ENCODE results near the gene TAS1R3.
"Not testable (repeated sequence)": the region's sequence is repeated elsewhere in the genome, so short reads cannot be mapped to it uniquely, and the experiment has no call there.

The TAS1R3 gene

GRCh38 chr1:1366699-1367066 is 35.6 kb downstream of the TAS1R3 start:
- no peak overlapping the region for H3K14ac ChIP-seq (ENCODE audit: low read length in 2 of 2)
- no peak overlapping the region for H3K18ac ChIP-seq (ENCODE audit: low read depth in 1 of 2, low read length in 2 of 2)
- peak; percentile 11 for DNase-seq
- H2BK120ac ChIP-seq (ENCODE audit: low read depth, low read length): no peak overlapping the region
- H3K9ac ChIP-seq (ENCODE audit: low read length): no peak overlapping the region
- no peak overlapping the region for H3K23ac ChIP-seq (ENCODE audit: low read length in 2 of 2)
- peaks cover 3% of the 10 kb centered on the region for H3K79me1 ChIP-seq (replicated peaks; ENCODE audit: low read length, poor library complexity, severe bottlenecking)
- H4K8ac ChIP-seq (ENCODE audit: low read length): no peak overlapping the region
- H3K4ac ChIP-seq (ENCODE audit: low read depth in 1 of 2, low read length in 2 of 2): no peak overlapping the region
- H2AFZ ChIP-seq (ENCODE audit: low read depth, low read length): no peak overlapping the region
- H2BK12ac ChIP-seq (ENCODE audit: low read length in 2 of 2): no peak overlapping the region
- peaks cover 0 to 12% of the 10 kb centered on the region in 2 experiments for H3K36me3 ChIP-seq (ENCODE audit: control insufficient read depth in 1 of 2, insufficient read depth in 2 of 2, low read depth in 1 of 2, low read length in 2 of 2)
- H3K4me1 ChIP-seq (ENCODE audit: control insufficient read depth, insufficient read depth, low read depth, low read length): peaks cover 13% of the 10 kb centered on the region
- no peak overlapping the region for H2BK5ac ChIP-seq (ENCODE audit: low read depth, low read length, poor library complexity, severe bottlenecking)
- no peak overlapping the region for H2BK15ac ChIP-seq (ENCODE audit: low read depth, poor library complexity, severe bottlenecking)
- H4K91ac ChIP-seq (ENCODE audit: low read length): no peak overlapping the region
- no peaks in the 10 kb centered on the region for H3K27me3 ChIP-seq (ENCODE audit: control insufficient read depth in 1 of 2, insufficient read depth in 1 of 2, low read length in 2 of 2)
- H3K9me3 ChIP-seq (ENCODE audit: control insufficient read depth, low read length): no peaks in the 10 kb centered on the region
- H2AK5ac ChIP-seq (ENCODE audit: low read length, severe bottlenecking): no peak overlapping the region
- no peak overlapping the region for H3K27ac ChIP-seq (ENCODE audit: low read length, poor library complexity, severe bottlenecking)
- WGBS: 98% methylated on average over 3 of the region's 3 CpGs
- no peak overlapping the region for H3K4me2 ChIP-seq (ENCODE audit: low read length, poor library complexity, severe bottlenecking)
- H3K4me3 ChIP-seq (ENCODE audit: insufficient read depth in 1 of 2, low read depth in 1 of 2, low read length in 2 of 2): no peak overlapping the region

- H2BK120ac ChIP-seq (ENCODE audit: low read depth, low read length): no peak overlapping the region
- H3K14ac ChIP-seq (ENCODE audit: low read length in 2 of 2): no peak overlapping the region
- peaks cover 3% of the 10 kb centered on the region for H3K79me1 ChIP-seq (replicated peaks; ENCODE audit: low read length, poor library complexity, severe bottlenecking)
- no peak overlapping the region for H2AFZ ChIP-seq (ENCODE audit: low read depth, low read length)
- H3K27ac ChIP-seq (ENCODE audit: low read length, poor library complexity, severe bottlenecking): no peak overlapping the region
- H3K4me2 ChIP-seq (ENCODE audit: low read length, poor library complexity, severe bottlenecking): no peak overlapping the region
- no peak overlapping the region for H2BK15ac ChIP-seq (ENCODE audit: low read depth, poor library complexity, severe bottlenecking)
- no peak overlapping the region for H3K18ac ChIP-seq (ENCODE audit: low read depth in 1 of 2, low read length in 2 of 2)
- 97% methylated on average over 5 of the region's 5 CpGs for WGBS
- peak; percentile 32 for DNase-seq
- H3K9ac ChIP-seq (ENCODE audit: low read length): no peak overlapping the region
- no peak overlapping the region for H2BK5ac ChIP-seq (ENCODE audit: low read depth, low read length, poor library complexity, severe bottlenecking)
- no peak overlapping the region for H2AK5ac ChIP-seq (ENCODE audit: low read length, severe bottlenecking)
- H3K4me3 ChIP-seq (ENCODE audit: insufficient read depth in 1 of 2, low read depth in 1 of 2, low read length in 2 of 2): no peak overlapping the region
- H4K8ac ChIP-seq (ENCODE audit: low read length): no peak overlapping the region
- H3K9me3 ChIP-seq (ENCODE audit: control insufficient read depth, low read length): no peaks in the 10 kb centered on the region
- peaks cover 0 to 16% of the 10 kb centered on the region in 2 experiments for H3K36me3 ChIP-seq (ENCODE audit: control insufficient read depth in 1 of 2, insufficient read depth in 2 of 2, low read depth in 1 of 2, low read length in 2 of 2)
- no peaks in the 10 kb centered on the region for H3K27me3 ChIP-seq (ENCODE audit: control insufficient read depth in 1 of 2, insufficient read depth in 1 of 2, low read length in 2 of 2)
- H3K4me1 ChIP-seq (ENCODE audit: control insufficient read depth, insufficient read depth, low read depth, low read length): peaks cover 14% of the 10 kb centered on the region
- H2BK12ac ChIP-seq (ENCODE audit: low read length in 2 of 2): no peak overlapping the region
- no peak overlapping the region for H3K23ac ChIP-seq (ENCODE audit: low read length in 2 of 2)
- H3K4ac ChIP-seq (ENCODE audit: low read depth in 1 of 2, low read length in 2 of 2): no peak overlapping the region
- H4K91ac ChIP-seq (ENCODE audit: low read length): no peak overlapping the region
Observed at GRCh38 chr1:1367315-1367714, 36.2 kb downstream of the TAS1R3 start.

- not testable (repeated sequence) for H4K8ac ChIP-seq (ENCODE audit: low read length); H3K9me3 ChIP-seq (ENCODE audit: control insufficient read depth, low read length); H3K4ac ChIP-seq (ENCODE audit: low read depth in 1 of 2, low read length in 2 of 2)
Observed at GRCh38 chr1:1370094-1370493, 39.0 kb downstream of the TAS1R3 start.

GRCh38 chr1:1370771-1371300 is 39.8 kb downstream of the TAS1R3 start:
- Histone ChIP-seq H2BK120ac (ENCODE audit: low read depth, low read length) (no peak overlapping the region), H2BK5ac (ENCODE audit: low read depth, low read length, poor library complexity, severe bottlenecking) (no peak overlapping the region), H3K4me3 (ENCODE audit: insufficient read depth in 1 of 2, low read depth in 1 of 2, low read length in 2 of 2) (no peak overlapping the region), H3K79me1 (replicated peaks; ENCODE audit: low read length, poor library complexity, severe bottlenecking) (peaks cover 10% of the 10 kb centered on the region), H3K27ac (ENCODE audit: low read length, poor library complexity, severe bottlenecking) (no peak overlapping the region), H2BK15ac (ENCODE audit: low read depth, poor library complexity, severe bottlenecking) (no peak overlapping the region), H3K18ac (ENCODE audit: low read depth in 1 of 2, low read length in 2 of 2) (no peak overlapping the region), H4K91ac (ENCODE audit: low read length) (no peak overlapping the region), H2BK12ac (ENCODE audit: low read length in 2 of 2) (peak overlapping the region in 1 of 2 experiments; percentile 8), H3K4me2 (ENCODE audit: low read length, poor library complexity, severe bottlenecking) (no peak overlapping the region), H3K4me1 (ENCODE audit: control insufficient read depth, insufficient read depth, low read depth, low read length) (peaks cover 30% of the 10 kb centered on the region), H3K9ac (ENCODE audit: low read length) (peak overlapping the region; percentile 38), H3K4ac (ENCODE audit: low read depth in 1 of 2, low read length in 2 of 2) (no peak overlapping the region), H2AK5ac (ENCODE audit: low read length, severe bottlenecking) (no peak overlapping the region), H3K9me3 (ENCODE audit: control insufficient read depth, low read length) (no peaks in the 10 kb centered on the region), H4K8ac (ENCODE audit: low read length) (no peak overlapping the region), H2AFZ (ENCODE audit: low read depth, low read length) (no peak overlapping the region), H3K23ac (ENCODE audit: low read length in 2 of 2) (no peak overlapping the region), H3K27me3 (ENCODE audit: control insufficient read depth in 1 of 2, insufficient read depth in 1 of 2, low read length in 2 of 2) (no peaks in the 10 kb centered on the region), H3K36me3 (ENCODE audit: control insufficient read depth in 1 of 2, insufficient read depth in 2 of 2, low read depth in 1 of 2, low read length in 2 of 2) (peaks cover 11 to 35% of the 10 kb centered on the region in 2 experiments), H3K14ac (ENCODE audit: low read length in 2 of 2) (no peak overlapping the region)
- no peak for DNase-seq
- WGBS: 93% methylated on average over 14 of the region's 16 CpGs

More at GRCh38 chr1:1370094-1370493, 39.0 kb downstream of the TAS1R3 start:
- not testable (repeated sequence) for H3K4me3 ChIP-seq (ENCODE audit: insufficient read depth in 1 of 2, low read depth in 1 of 2, low read length in 2 of 2); H2BK15ac ChIP-seq (ENCODE audit: low read depth, poor library complexity, severe bottlenecking); H3K9ac ChIP-seq (ENCODE audit: low read length); H2BK5ac ChIP-seq (ENCODE audit: low read depth, low read length, poor library complexity, severe bottlenecking); H3K27me3 ChIP-seq (ENCODE audit: control insufficient read depth in 1 of 2, insufficient read depth in 1 of 2, low read length in 2 of 2); H3K14ac ChIP-seq (ENCODE audit: low read length in 2 of 2); H4K91ac ChIP-seq (ENCODE audit: low read length); H2AFZ ChIP-seq (ENCODE audit: low read depth, low read length); H3K4me2 ChIP-seq (ENCODE audit: low read length, poor library complexity, severe bottlenecking); H2AK5ac ChIP-seq (ENCODE audit: low read length, severe bottlenecking); H2BK12ac ChIP-seq (ENCODE audit: low read length in 2 of 2); H3K23ac ChIP-seq (ENCODE audit: low read length in 2 of 2); DNase-seq; H3K27ac ChIP-seq (ENCODE audit: low read length, poor library complexity, severe bottlenecking); H2BK120ac ChIP-seq (ENCODE audit: low read depth, low read length); H3K18ac ChIP-seq (ENCODE audit: low read depth in 1 of 2, low read length in 2 of 2)
- Histone ChIP-seq H3K79me1 (replicated peaks; ENCODE audit: low read length, poor library complexity, severe bottlenecking) (peaks cover 10% of the 10 kb centered on the region), H3K36me3 (ENCODE audit: control insufficient read depth in 1 of 2, insufficient read depth in 2 of 2, low read depth in 1 of 2, low read length in 2 of 2) (peaks cover 11 to 35% of the 10 kb centered on the region in 2 experiments), H3K4me1 (ENCODE audit: control insufficient read depth, insufficient read depth, low read depth, low read length) (peaks cover 30% of the 10 kb centered on the region)
- 95% methylated on average over 13 of the region's 14 CpGs for WGBS

Data from mesenchymal stem cell (in vitro differentiated cells and primary cell).